SKM-1 treated with dmso at 0.1 percent for 144 hours (cell line): ENCODE results near the gene RABAC1.
A peak's percentile ranks its signal among the peaks of the same experiment; 100 is the strongest.

ENCODE experiments used
- DNase-seq: peaks from one replicate; lab custom pipeline; 2025; ENCODE audit not compliant: unreplicated experiment; lab: John Stamatoyannopoulos, UW

Gene RABAC1

GRCh38 chr19:41929536-41930071 is 29.5 kb downstream of the RABAC1 start:
- DNase-seq: no peak

GRCh38 chr19:41928754-41929535 is 30.2 kb downstream of the RABAC1 start:
- peak; percentile 28 for DNase-seq

- DNase-seq: peak; percentile 52
Measured at GRCh38 chr19:41928221-41928683, 30.9 kb downstream of the RABAC1 start, which contains the start of gene ERFL. Gene ERFL, minus strand, starts transcription at chr19:41928449. Its CDS starts 15,530 bp downstream, at chr19:41912919.

- DNase-seq: no peak
Measured at GRCh38 chr19:41927497-41928192, 31.5 kb downstream of the RABAC1 start.

- DNase-seq: no peak
Measured at GRCh38 chr19:41926763-41927496, 32.2 kb downstream of the RABAC1 start.

- no peak for DNase-seq
Measured at GRCh38 chr19:41926028-41926762, 32.9 kb downstream of the RABAC1 start.

- DNase-seq: no peak
Measured at GRCh38 chr19:41925208-41926003, 33.7 kb downstream of the RABAC1 start.

GRCh38 chr19:41924151-41925145 is 34.7 kb downstream of the RABAC1 start:
- no peak for DNase-seq

- DNase-seq: no peak
Measured at GRCh38 chr19:41923045-41923788, 35.9 kb downstream of the RABAC1 start.

GRCh38 chr19:41922585-41922984 is 36.5 kb downstream of the RABAC1 start:
- no peak for DNase-seq

- DNase-seq: no peak
Measured at GRCh38 chr19:41921577-41922576, 37.2 kb downstream of the RABAC1 start.

- no peak for DNase-seq
Measured at GRCh38 chr19:41920882-41921576, 38.1 kb downstream of the RABAC1 start.

GRCh38 chr19:41919948-41920712 is 39.0 kb downstream of the RABAC1 start:
- DNase-seq: no peak

- DNase-seq: no peak
Measured at GRCh38 chr19:41918653-41919244, 40.4 kb downstream of the RABAC1 start.

- DNase-seq: no peak
Measured at GRCh38 chr19:41918095-41918494, 41.0 kb downstream of the RABAC1 start.
